HK-2 (cell line): ENCODE results near the gene SNAPC2.

Source experiments
- DNase-seq: peaks from one replicate; pipeline ENCODE4 v3.0.0-alpha.2; 2018; ENCODE audit not compliant: unreplicated experiment

The SNAPC2 gene

GRCh38 chr19:7888826-7889217 is 31.3 kb upstream of the SNAPC2 start:
- DNase-seq = no peak

DNA sequence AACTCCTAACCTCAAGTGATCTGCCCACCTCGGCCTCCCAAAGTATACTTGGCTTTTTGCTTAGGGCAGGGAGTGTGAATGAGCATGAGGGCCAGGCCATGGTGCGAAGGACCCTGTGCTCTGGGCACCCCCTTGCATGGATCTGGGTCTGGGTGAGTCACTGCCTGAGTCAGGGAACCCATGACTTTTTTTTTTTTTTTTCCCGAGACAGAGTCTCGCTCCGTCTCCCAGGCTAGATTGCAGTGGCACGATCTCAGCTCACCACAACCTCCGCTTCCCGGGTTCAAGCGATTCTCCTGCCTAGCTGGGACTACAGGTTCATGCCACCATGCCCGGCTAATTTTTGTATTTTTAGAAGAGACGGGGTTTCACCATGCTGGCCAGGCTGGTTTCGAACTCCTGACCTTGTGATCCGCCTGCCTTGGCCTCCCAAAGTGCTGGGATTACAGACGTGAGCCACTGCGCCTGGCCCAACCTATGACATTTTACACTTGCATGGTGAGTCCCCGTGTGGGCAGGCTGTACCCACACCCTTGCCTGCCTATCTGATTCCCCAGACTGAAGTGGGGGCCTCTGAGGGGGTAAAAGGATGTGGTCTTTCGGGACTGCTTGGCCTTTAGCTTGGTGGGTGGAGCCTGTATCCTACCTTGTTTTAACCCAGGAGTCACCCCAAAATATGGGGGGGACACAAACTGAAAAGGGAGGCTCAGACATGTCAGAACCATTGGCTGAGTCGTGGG is 26.6 kb upstream of the SNAPC2 start:
- DNase-seq = peak; percentile 66

DNA sequence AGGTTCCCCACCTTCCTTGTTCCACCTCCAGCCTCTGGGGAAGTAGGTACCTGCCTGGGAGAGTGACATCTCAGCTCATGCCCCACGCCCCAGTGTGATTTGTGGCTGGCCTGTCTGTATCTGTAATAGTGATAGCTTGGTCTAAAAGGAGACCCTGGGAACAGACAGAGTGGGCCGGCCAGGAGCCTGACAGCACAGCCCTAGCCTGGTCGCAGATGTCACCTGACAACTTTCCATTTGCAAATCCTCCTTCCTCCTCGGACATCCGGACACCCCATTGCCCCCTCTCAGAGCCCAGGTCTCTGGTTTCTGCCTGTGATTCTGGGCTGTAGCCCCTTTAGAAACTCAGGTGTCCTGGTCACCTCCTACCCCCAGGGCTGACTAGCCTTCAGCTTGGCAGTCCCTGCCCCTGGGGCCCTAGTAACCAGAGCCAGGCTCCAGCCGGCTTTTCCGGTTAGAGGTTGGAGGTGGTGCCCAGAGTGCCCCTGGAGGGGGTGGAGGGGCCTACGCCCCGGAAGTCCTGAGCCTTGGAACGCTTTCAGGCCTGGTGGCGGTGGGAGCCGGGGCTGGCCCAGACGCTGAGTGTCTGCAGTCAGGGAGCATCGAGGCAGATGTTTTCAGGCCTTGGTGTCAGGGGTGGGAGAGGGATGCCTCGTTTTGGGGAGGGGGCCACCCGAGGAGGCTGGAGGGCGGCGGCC is 25.4 kb upstream of the SNAPC2 start:
- no peak for DNase-seq

GRCh38 chr19:7895565-7895964 is 24.6 kb upstream of the SNAPC2 start:
- DNase-seq = no peak

- no peak for DNase-seq
These were observed 22.8 kb upstream of the SNAPC2 start for GRCh38 chr19:7897292-7897691.

GRCh38 chr19:7898967-7899366 is 21.2 kb upstream of the SNAPC2 start:
- no peak for DNase-seq

- no peak for DNase-seq
These were observed 20.3 kb upstream of the SNAPC2 start for GRCh38 chr19:7899751-7900378.

- DNase-seq = no peak
These were observed 19.7 kb upstream of the SNAPC2 start for GRCh38 chr19:7900401-7900870.

- DNase-seq = no peak
These were observed 19.2 kb upstream of the SNAPC2 start for GRCh38 chr19:7900931-7901330.

GRCh38 chr19:7901337-7901736 is 18.8 kb upstream of the SNAPC2 start:
- DNase-seq = no peak

- no peak for DNase-seq
These were observed 17.3 kb upstream of the SNAPC2 start for GRCh38 chr19:7902796-7903243.

GRCh38 chr19:7903244-7904073 is 16.7 kb upstream of the SNAPC2 start, which contains the start of gene MAP2K7:
MAP2K7 (plus strand) TSS chr19:7903877; CDS start chr19:7903945, 68 bp downstream.
- peak; percentile 100 for DNase-seq

DNA sequence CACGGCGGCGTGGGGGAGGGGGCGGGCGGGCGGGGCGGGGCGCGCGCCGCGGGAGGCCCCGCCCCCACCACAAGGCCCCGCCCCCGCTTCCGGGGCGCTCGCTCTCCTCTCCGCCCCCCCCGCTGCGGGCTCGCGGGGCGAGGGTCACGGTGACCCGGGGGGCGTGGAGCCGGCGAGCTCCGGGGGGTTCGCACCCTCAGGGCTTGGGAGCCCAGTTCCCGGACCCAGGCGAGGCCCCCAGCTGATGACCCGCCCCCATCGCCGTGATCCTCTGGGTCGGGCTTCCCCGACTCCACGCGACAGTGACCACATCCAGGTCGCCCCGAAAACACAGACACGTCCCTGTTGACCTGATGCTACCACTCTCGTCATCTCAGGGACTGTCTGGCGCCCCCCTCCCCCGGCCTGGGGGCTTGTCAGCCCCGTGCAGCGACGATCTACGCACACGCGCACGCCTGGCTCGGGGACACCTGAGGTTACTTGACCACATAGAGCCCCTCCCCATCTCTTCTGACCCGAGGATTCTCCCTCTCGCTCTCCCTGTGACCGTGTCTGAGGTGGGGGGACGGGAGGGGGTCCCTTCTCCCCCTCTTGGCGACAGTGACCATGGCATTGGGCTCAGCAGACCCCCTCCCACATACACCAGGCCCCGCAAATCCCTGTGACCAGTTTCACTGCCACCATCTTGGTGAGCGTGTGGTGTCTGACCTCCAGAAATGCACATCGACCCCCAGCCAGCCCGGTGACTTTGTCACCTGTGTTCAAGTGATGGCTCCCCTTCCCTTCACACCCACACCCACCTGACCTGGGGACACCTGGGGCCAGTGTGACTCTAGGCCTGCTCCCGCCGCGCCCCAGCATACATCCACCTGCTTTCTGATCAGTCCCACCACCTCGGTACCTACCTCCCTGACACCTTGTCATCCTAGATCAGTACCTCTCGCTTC is 15.8 kb upstream of the SNAPC2 start:
- no peak for DNase-seq

DNA sequence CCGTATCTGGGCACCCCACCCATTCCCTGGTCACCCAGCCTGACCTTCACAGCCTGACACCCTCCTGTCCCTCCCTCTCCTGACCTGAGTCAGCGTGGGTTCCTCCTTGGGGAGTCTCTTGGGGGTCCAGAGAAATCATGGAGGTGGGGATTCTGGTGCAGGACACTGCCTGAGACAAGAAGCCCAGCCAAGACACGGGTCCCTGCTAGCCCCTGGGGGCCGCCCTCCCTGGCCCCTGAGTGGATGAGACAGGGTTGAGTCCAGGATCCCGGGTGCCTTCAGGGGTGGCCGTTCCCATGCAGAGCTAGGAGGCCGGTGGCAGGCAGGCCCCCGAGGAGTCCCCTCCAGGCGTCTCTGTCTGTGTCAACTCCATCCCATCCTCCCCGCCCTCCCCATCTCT is 14.9 kb upstream of the SNAPC2 start:
- no peak for DNase-seq

DNA sequence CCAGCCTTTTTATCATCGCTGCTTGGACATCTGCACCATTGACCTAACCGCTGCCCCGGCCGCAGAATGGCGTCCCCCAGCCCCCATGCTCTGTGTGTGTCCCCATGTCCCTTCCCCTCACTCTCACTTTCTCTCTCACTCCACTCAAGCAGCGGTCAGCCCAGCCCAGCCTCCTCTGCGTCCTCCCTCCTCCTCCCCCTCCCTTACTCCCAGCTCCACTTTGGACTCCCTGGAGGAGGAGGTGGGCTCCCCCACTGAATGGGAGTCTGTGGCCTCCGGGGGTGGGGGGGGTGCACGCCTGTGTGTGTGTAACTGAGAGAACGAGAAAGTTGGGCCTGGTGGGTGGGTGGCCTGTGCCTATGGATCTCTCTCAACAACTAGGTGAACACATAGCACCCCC is 14.3 kb upstream of the SNAPC2 start:
- DNase-seq = no peak

DNA sequence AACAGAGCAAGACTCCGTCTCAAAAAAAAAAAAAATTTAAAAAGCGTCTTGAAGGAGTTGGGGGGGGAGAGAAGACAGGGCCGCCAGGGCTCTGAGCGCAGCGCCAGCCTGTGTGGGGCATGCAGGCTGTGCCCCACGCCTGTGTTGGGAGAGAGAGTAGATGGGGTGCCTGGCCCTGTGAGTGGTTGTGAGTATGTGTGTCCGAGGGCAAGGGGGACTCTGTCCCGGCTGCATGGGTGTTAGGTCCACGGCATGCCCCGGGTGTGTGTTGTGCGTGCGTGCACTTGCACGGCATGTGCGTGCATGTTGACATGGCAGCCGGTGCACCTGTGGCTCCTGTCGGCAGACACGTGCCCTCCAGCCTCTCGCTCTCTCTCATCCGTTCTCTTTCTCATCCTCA is 13.0 kb upstream of the SNAPC2 start:
- DNase-seq = no peak

DNA sequence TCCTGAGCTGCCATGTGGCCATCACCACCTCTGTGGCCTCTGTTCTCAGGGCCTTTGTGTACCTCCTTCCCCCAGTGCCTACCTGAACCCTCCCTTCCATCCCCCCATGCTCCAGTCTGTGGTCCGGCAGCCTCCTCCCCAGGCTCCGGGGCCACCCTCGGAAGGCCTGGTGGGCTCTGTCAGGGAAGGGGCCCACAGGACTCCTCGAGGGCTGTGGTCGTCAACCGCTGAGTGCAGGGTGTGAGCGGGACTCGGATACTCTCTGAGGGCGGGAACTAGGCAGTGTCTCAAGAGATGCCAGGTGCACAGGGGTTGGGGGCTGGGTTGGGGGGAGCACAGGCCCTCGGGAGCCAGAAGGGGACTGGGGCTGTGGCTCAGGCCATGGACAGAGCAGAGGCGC is 12.6 kb upstream of the SNAPC2 start:
- DNase-seq = no peak

DNA sequence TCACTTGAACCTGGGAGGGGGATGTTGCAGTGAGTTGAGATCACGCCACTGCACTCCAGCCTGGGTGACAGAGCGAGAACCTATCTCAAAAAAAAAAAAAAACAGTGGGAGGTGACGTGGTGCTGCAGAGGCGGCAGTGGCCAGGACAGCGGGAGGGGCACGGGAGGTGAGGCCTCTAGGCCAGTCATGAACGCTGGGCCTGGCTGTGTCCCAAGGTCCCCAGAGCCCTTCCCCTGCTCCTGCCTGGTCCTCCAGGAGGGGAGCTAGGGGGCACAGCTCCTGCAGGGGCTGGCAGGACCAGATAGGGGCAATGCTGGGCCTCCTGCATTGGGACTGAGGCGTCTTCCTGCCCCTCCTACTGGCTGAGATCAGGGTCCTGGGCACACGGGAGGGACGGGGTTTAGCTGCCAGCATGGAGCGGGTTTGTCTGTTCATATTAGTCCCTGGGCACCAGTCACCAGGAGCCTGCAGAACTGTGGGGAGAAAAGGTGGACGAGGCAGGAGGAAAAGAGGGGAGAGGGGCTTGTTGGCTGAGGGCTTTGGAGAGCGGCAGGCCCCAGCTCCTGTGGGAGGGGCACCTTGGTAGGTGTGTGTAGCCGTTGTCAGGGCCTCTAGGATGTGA is 11.9 kb upstream of the SNAPC2 start:
- no peak for DNase-seq

DNA sequence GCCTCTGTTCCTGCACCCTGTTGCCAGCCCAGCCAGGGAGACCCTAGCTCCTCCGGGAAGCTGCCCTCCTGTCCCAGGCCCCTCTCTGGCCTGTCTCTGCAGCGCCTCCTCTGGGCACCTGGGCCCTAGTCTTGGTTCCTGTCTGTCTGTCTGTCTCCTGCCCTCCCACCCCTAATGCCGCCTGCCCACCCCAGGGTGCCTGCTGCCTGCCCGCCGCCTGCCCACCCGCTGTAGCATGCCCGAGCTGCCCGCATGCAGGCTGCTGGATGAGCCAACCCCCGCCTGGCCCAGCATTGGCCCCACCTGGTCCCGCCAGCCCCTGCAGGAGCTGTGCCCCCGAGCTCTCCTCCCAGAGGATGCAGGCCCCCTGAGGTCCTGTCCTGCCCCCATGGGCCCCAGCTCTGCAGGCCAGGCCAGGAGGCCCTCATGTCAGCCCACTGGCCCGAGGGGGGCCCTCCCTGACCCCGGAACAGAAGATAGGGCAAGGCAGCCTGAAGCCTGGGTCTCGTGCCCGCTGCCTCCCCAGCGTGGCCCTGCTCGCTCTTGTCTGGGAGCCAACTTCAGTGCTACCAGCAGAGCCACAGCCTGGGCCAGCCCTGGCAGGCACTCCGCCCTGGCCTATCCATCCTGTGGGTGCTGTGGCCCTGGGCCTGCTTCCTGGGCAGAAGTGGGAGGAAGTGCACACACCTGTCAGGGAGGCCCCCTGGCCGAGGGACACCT is 11.2 kb upstream of the SNAPC2 start:
- no peak for DNase-seq
